GM23248 (cell line): ENCODE measurements around the gene MMP14.

Source experiments
- EZH2 ChIP-seq: fragments of 200-600 bp; sonication (generic); IDR thresholded peaks from 2 replicates; pipeline ENCODE4 v1.6.1; 2018; ENCODE audit warnings: antibody characterized with exemption, mild to moderate bottlenecking; ENCODE audit not compliant: insufficient read depth, poor library complexity, severe bottlenecking
- EZH2phosphoT487 ChIP-seq: fragments of 200-600 bp; sonication (generic); IDR thresholded peaks from 2 replicates; pipeline ENCODE4 v1.6.1; 2018; ENCODE audit warnings: antibody characterized with exemption, moderate library complexity, mild to moderate bottlenecking, low read depth; ENCODE audit not compliant: insufficient read depth

DNA sequence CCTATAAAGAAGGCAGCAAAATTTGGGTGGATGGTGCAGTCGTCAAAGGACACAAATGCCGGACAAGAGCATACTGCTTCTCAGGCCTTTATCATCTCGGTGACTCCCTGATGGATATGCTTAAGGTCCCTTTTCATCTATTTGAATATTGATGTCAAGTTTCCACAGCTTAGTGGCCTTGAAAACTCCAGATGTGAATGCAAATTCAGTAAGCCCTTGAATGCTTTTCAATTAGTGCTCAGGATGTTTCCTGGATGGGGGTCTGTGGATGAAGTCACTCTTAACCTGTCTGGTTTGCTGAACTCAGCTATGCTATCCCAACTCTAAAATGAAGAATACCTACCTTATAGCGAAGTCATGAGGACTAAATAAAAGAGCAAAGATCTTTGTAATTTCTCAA lies 57.3 kb downstream of the MMP14 start:
- TF ChIP-seq EZH2phosphoT487 (no peak), EZH2 (no peak)
